ENCODE data around the gene TRMT1.

Gene TRMT1

DNA sequence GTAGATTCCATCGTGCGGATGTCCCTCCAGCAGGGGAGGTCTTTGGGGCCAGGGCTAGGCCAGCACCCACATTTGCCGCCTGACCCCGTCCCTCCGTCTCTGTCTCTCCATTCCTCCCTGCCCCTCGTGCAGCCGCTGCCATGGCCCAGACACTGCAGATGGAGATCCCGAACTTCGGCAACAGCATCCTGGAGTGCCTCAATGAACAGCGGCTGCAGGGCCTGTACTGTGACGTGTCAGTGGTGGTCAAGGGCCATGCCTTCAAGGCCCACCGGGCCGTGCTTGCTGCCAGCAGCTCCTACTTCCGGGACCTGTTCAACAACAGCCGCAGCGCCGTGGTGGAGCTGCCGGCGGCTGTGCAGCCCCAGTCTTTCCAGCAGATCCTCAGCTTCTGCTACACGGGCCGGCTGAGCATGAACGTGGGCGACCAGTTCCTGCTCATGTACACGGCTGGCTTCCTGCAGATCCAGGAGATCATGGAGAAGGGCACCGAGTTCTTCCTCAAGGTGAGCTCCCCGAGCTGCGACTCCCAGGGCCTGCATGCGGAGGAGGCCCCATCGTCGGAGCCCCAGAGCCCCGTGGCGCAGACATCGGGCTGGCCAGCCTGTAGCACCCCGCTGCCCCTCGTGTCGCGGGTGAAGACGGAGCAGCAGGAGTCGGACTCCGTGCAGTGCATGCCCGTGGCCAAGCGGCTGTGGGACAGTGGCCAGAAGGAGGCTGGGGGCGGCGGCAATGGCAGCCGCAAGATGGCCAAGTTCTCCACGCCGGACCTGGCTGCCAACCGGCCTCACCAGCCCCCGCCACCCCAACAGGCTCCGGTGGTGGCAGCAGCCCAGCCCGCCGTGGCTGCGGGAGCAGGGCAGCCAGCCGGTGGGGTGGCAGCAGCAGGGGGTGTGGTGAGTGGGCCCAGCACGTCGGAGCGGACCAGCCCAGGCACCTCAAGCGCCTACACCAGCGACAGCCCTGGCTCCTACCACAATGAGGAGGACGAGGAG, 18.8 kb upstream of the TRMT1 start:
- DNase-seq (ENCODE audit: insufficient read length, low spot score) (no peak), FAIRE-seq (no peak)
- TF ChIP-seq, protein P1, sequence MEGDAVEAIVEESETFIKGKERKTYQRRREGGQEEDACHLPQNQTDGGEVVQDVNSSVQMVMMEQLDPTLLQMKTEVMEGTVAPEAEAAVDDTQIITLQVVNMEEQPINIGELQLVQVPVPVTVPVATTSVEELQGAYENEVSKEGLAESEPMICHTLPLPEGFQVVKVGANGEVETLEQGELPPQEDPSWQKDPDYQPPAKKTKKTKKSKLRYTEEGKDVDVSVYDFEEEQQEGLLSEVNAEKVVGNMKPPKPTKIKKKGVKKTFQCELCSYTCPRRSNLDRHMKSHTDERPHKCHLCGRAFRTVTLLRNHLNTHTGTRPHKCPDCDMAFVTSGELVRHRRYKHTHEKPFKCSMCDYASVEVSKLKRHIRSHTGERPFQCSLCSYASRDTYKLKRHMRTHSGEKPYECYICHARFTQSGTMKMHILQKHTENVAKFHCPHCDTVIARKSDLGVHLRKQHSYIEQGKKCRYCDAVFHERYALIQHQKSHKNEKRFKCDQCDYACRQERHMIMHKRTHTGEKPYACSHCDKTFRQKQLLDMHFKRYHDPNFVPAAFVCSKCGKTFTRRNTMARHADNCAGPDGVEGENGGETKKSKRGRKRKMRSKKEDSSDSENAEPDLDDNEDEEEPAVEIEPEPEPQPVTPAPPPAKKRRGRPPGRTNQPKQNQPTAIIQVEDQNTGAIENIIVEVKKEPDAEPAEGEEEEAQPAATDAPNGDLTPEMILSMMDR (IDR thresholded peaks at IDR 0.05; ENCODE audit: insufficient read depth, missing control alignments), result no peak

- TF ChIP-seq, protein P1 (IDR thresholded peaks at IDR 0.05; ENCODE audit: insufficient read depth, missing control alignments), result no peak
- DNase-seq (ENCODE audit: insufficient read length, low spot score) (no peak), FAIRE-seq (no peak)
Observed at GRCh38 chr19:13134626-13135025, 18.1 kb upstream of the TRMT1 start.

- TF ChIP-seq, protein P1 (IDR thresholded peaks at IDR 0.05; ENCODE audit: insufficient read depth, missing control alignments), result no peak
- DNase-seq (ENCODE audit: insufficient read length, low spot score), result no peak
- FAIRE-seq, result no peak
Observed at GRCh38 chr19:13133241-13133870, 16.8 kb upstream of the TRMT1 start.

- FAIRE-seq (no peak), DNase-seq (ENCODE audit: insufficient read length, low spot score) (no peak)
- TF ChIP-seq, protein P1 (IDR thresholded peaks at IDR 0.05; ENCODE audit: insufficient read depth, missing control alignments), result no peak
Observed at GRCh38 chr19:13132471-13133180, 16.1 kb upstream of the TRMT1 start.

DNA sequence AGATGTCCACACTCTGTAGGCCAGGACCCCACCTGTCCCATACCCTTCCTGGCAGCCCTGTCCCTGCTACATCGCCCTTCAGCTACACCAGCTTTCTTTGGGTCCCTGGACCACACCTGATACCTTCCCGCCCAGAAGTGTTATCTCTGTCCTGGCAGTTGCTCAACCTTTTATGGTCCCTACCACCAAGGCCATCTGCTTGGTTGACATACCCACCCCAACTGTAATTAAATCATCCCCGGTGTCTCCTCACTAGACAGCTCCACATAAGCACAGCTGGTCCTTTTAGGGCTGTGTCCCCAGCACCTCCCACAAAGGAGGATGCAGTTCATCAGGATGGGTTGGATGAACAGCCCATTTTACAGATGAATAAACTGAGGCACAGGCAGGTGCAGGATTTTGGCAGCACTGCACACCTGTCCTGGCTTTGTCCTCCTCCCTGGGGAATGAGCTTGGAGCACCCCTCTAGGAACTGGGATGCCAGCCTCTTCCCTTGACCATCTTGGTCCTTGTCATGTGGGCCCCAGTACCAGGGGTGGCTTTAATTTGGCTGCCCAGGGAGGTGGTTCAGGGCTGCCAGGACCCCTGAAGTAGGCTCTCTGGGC, 14.4 kb upstream of the TRMT1 start:
- TF ChIP-seq, protein P1 (IDR thresholded peaks at IDR 0.05; ENCODE audit: insufficient read depth, missing control alignments), result no peak
- DNase-seq (ENCODE audit: insufficient read length, low spot score) (no peak), FAIRE-seq (no peak)

GRCh38 chr19:13129384-13129783, 12.8 kb upstream of the TRMT1 start:
- no peak for DNase-seq (ENCODE audit: insufficient read length, low spot score)
- TF ChIP-seq, protein P1 (IDR thresholded peaks at IDR 0.05; ENCODE audit: insufficient read depth, missing control alignments), result no peak
- FAIRE-seq, result no peak
